IPS DF 6.9 (cell line): ENCODE data around the gene CYTH3.

Source experiments
- DNase-seq: peaks from one replicate; pipeline ENCODE4 v3.0.0-alpha.2; 2013; ENCODE audit warnings: low read depth, low spot score
- H3K27ac ChIP-seq: one replicate; pipeline ENCODE4 v1.5.1; 2013; ENCODE audit warnings: low read length, control low read depth
- H3K27me3 ChIP-seq: 2 replicates; pipeline ENCODE4 v1.6.1; 2013; ENCODE audit warnings: mild to moderate bottlenecking, low read length; ENCODE audit not compliant: control insufficient read depth, insufficient read depth
- H3K36me3 ChIP-seq: 2 replicates; pipeline ENCODE4 v1.6.1; 2013; ENCODE audit warnings: low read length; ENCODE audit not compliant: control insufficient read depth, insufficient read depth
- H3K4me1 ChIP-seq: 2 replicates; pipeline ENCODE4 v1.6.1; 2013; ENCODE audit warnings: low read length; ENCODE audit not compliant: control insufficient read depth, insufficient read depth
- H3K4me3 ChIP-seq: 2 replicates; pipeline ENCODE4 v1.5.1; 2013; ENCODE audit warnings: mild to moderate bottlenecking, low read length
- H3K9me3 ChIP-seq: 2 replicates; pipeline ENCODE4 v1.6.1; 2013; ENCODE audit warnings: low read length, inconsistent platforms; ENCODE audit not compliant: control insufficient read depth, insufficient read depth
- WGBS: extraction: QIAGEN DNeasy Blood & Tissue Kit; methylation state at CpG from one replicate; pipeline ENCODE4 v1.1.7; 2013; ENCODE audit warnings: mixed read lengths, missing lambda C conversion rate; ENCODE audit not compliant: insufficient read length, insufficient coverage; 5-methylcytosine and 5-hydroxymethylcytosine counted together

The CYTH3 gene

DNA sequence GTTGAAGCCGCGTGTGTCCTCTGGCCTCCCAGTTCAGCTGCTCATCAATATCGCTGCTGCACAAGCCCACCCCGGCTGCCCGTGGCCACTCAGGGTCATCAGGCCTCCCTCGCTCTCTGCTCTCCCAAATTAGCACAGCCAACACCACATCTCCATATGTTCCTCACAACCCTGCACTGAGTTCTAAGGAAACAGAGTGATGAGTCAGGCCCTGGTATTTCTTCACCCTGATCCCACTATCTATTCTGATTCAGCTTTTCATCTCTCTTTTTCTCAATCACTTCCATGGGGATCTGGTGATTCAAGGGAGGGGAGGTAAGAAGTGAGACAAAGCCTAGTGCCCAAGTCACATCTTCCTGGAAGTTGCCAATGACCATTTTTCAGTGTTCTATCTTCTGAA, 23.8 kb downstream of the CYTH3 start:
- Histone ChIP-seq H3K4me3 (no peak overlapping the region), H3K27ac (no peak overlapping the region), H3K36me3 (no peaks in the 10 kb centered on the region), H3K9me3 (no peaks in the 10 kb centered on the region), H3K4me1 (peaks cover 2% of the 10 kb centered on the region; the same call in 1 of the 2 replicates), H3K27me3 (no peaks in the 10 kb centered on the region)
- no peak for DNase-seq
- WGBS = no CpG with 5 or more reads among the region's 6 CpGs

DNA sequence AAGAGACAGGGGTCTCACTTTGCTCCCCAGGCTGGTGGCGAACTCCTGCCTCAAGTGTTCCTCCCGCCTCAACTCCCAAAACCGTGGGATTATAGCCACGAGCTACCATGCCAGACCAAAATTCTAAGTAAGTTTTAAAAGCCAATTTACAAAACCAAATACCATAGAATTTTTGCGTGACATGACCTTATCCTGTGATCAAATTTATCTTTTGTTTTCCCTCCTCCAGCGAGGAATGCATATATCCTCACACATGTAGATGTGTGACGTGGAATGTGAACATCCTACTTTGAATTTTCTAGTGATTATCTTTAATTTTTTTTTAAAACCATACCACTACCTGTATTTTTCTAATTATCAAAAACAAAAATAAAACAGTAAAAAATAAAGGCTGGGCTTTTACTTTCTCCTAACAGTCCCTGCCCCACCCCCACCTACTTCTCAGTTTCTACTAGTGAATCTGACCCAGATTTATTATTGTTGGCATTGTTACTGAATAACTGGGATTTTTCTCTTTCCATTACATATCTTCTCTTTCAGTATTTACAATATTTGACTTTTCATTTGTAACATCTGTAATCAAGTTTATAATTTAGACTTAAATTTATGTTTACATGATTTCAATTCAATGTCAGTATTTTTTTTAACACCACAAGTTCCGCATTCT, 26.0 kb downstream of the CYTH3 start:
- H3K4me3 ChIP-seq = no peak overlapping the region
- H3K27me3 ChIP-seq = no peaks in the 10 kb centered on the region
- H3K36me3 ChIP-seq = no peaks in the 10 kb centered on the region
- peaks cover 2% of the 10 kb centered on the region; the same call in 1 of the 2 replicates for H3K4me1 ChIP-seq
- no peak overlapping the region for H3K27ac ChIP-seq
- WGBS = no CpG with 5 or more reads among the region's 8 CpGs
- DNase-seq = no peak
- no peaks in the 10 kb centered on the region for H3K9me3 ChIP-seq

DNA sequence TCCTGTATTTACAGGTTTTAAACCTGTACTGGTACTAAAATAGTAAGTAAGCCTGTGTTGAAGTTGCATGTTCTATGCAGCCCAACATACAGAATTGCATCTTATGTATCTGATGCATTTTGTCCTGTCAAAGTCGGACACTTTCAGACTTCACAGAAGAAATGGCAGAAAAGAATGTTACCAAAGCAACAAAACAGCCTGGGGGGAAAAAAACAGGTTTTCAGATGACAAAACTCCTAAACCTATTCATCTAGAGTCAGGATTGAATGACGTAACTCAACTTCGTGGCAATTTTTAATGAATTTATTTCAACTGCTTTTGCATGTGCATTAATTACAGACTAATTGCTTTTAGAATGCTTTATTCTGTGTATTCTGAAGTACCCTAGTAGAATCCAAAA, 28.4 kb downstream of the CYTH3 start:
- peaks cover 2% of the 10 kb centered on the region; the same call in 1 of the 2 replicates for H3K4me1 ChIP-seq
- H3K27me3 ChIP-seq = no peaks in the 10 kb centered on the region
- DNase-seq = no peak
- no peaks in the 10 kb centered on the region for H3K36me3 ChIP-seq
- no peak overlapping the region for H3K27ac ChIP-seq
- WGBS = no CpG with 5 or more reads among the region's 3 CpGs
- no peak overlapping the region for H3K4me3 ChIP-seq
- no peaks in the 10 kb centered on the region for H3K9me3 ChIP-seq

DNA sequence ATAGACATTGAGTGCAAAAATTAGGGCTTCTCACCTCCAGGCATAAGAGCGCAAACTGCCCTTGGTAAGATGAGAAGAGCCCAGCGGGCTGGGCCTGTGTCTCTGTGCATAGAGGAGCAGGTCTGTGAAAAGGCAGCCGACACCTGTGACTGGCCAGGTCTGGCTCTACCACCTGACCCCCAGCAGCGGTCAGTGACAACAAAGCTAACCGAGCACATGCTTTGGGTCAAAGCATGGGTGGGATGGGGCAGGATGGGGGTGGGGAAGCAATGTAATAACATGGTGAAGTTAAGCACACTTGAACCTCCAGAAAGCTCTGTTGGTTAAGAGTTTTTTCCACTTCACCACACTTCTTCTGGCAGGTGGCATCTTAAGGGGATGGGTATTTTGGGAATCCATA, 29.3 kb downstream of the CYTH3 start:
- Histone ChIP-seq H3K27me3 (no peaks in the 10 kb centered on the region), H3K4me1 (no peaks in the 10 kb centered on the region), H3K36me3 (no peaks in the 10 kb centered on the region), H3K9me3 (no peaks in the 10 kb centered on the region), H3K4me3 (no peak overlapping the region), H3K27ac (no peak overlapping the region)
- DNase-seq = no peak
- no CpG with 5 or more reads among the region's 5 CpGs for WGBS

DNA sequence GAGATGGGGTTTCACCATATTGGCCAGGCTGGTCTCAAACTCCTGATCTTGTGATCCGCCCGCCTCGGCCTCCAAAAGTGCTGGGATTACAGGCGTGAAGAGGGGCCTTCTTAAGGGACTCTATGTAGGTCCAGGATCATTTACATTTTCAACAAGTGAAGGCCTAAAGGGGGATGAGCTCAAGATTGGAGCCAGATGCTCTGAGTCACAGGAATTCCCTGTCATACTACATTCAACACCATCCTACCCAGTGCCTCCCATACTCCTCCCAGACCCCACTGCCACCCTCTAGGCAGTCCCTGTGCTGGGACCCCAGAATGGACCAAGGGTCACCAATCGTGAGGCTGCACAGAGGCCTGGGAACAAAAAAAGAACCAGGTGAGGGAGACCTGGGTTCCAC, 29.9 kb downstream of the CYTH3 start:
- no CpG with 5 or more reads among the region's 5 CpGs for WGBS
- H3K4me3 ChIP-seq = no peak overlapping the region
- no peaks in the 10 kb centered on the region for H3K9me3 ChIP-seq
- no peak overlapping the region for H3K27ac ChIP-seq
- H3K27me3 ChIP-seq = no peaks in the 10 kb centered on the region
- H3K36me3 ChIP-seq = no peaks in the 10 kb centered on the region
- DNase-seq = no peak
- H3K4me1 ChIP-seq = no peaks in the 10 kb centered on the region

DNA sequence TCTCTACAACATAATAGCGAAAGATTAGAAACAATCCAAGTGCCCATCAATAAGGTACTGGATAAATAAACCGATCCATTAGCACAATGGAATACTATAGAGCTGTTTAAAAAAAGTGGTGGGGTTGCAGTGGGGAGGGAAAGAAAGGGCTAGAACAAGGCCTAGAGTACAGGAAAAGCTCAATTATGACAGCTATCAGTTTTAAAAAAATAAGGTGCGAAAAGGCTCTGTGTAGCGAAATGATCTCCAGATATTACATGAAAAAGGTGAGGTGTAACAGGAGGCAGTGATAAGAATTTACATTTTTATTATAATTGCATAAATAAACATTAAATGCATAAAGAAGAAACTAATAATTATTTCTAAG, 30.8 kb downstream of the CYTH3 start:
- no peaks in the 10 kb centered on the region for H3K27me3 ChIP-seq
- WGBS = no CpG with 5 or more reads among the region's 4 CpGs
- H3K9me3 ChIP-seq = no peaks in the 10 kb centered on the region

DNA sequence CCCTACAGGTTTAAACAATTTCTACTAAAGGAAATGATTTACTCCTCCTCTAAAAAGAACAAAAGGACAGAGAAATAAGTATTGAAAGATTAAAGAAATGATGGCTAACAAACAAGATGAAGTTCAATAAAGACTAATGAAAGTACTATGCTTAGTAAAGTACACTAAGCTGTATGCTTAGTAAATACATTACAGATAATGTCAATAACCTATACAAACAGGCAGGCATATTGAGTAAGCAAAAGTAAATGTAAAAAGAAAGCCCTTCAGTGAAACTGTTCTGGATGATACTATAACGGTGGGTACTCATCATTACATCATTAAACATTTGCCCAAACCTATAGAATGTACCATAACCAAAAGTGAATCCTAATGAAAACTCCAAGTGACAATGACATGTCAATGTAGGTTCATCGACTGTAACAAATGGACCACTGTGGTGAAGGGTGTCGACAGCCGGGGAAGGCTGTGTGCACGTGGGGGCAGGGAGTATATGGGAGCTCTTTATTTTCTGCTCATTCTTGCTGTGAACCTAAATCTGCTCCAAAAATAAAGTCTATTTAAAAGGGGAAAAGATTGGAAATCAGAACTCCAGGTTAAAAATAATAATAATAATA, 34.0 kb downstream of the CYTH3 start:
- Histone ChIP-seq H3K9me3 (no peaks in the 10 kb centered on the region), H3K36me3 (no peaks in the 10 kb centered on the region)

More for the DNA sequence above, 30.8 kb downstream of the CYTH3 start:
- H3K27ac ChIP-seq = no peak overlapping the region
- no peak for DNase-seq
- no peaks in the 10 kb centered on the region for H3K36me3 ChIP-seq
- H3K4me3 ChIP-seq = no peak overlapping the region
- H3K4me1 ChIP-seq = no peaks in the 10 kb centered on the region

DNA sequence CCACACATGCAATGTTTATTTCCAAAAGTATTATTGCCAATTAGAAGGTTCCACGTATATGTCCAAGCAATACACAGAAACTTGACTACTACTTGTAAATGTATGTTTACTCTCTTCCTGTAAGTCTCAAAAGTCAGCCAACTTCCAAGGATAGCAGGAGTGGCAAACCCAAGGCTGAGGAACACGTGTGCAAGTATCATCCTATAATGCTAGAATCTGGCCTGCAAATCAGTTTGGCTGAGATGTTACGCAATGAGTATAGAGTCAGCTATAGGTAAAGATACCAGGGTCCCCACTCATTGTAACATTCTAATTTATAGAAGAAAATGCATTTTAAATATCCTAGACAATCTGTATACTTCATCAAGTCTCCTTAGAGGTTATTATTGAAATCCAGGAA, 34.7 kb downstream of the CYTH3 start:
- no peak overlapping the region for H3K27ac ChIP-seq

More for the DNA sequence above, 34.0 kb downstream of the CYTH3 start:
- DNase-seq = no peak
- no peak overlapping the region for H3K27ac ChIP-seq
- H3K4me1 ChIP-seq = no peaks in the 10 kb centered on the region
- H3K4me3 ChIP-seq = no peak overlapping the region
- WGBS = no CpG with 5 or more reads among the region's 5 CpGs
- no peaks in the 10 kb centered on the region for H3K27me3 ChIP-seq

DNA sequence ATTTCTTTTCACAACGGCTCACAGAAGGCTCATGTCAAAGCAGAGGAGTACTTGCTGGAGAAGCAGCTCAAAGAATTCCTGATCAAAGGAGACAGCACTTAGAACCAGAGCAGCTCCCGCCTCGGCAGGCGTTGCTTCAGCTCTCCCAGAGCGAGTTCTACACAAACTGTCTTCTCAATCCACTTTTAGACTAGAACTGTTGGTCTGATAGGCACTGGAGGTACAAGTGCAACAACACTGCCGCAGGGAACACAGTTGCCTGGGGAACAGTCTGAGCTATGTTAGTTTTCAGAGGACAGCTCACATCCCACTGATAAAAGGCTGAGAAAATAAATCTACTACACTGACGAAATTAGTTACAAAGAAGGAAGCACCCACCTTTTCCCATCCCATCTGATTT, 35.4 kb downstream of the CYTH3 start:
- no peak for DNase-seq
- no CpG with 5 or more reads among the region's 7 CpGs for WGBS
- no peaks in the 10 kb centered on the region for H3K4me1 ChIP-seq
- no peaks in the 10 kb centered on the region for H3K27me3 ChIP-seq
- H3K36me3 ChIP-seq = no peaks in the 10 kb centered on the region
- H3K9me3 ChIP-seq = no peaks in the 10 kb centered on the region
- no peak overlapping the region for H3K4me3 ChIP-seq
- no peak overlapping the region for H3K27ac ChIP-seq

More for the DNA sequence above, 34.7 kb downstream of the CYTH3 start:
- Histone ChIP-seq H3K36me3 (no peaks in the 10 kb centered on the region), H3K27me3 (no peaks in the 10 kb centered on the region), H3K4me1 (no peaks in the 10 kb centered on the region), H3K4me3 (no peak overlapping the region), H3K9me3 (no peaks in the 10 kb centered on the region)
- no CpG with 5 or more reads among the region's 3 CpGs for WGBS
- no peak for DNase-seq

DNA sequence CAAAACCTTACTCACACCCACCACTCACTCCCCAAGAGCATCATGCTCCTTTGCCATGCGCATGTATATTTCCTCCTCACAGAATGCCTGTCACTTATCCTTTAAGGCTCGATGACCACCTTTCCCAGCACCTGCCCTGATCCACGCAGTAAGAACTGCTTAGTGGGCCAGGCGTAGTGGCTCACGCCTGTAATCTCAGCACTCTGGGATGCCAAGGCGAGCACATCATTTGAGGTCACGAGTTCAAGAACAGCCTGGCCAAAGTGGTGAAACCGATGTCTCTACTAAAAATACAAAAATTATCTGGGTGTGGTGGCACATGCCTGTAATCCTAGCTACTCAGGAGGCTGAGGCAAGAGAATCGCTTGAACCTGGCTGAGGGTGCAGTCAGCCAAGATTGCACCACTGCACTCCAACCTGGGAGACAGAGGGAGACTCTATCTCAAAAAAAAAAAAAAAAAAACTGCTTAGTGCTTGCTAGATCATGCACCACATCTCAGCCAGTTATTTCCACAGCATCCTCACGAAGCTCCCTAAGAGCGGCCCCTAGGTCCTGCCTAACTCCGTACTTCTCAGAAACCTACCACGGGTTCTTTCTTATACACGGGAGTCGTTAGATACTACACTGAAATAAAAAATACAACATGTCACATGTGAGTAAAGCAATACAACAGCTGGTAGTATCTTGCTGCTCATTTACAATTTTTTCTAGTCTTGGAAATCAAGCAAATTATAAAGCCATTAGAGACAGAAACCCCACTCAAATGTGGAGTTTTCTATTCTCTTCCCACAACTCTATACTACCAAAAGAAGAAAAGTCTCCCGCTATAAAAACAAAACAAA, 37.2 kb downstream of the CYTH3 start:
- Histone ChIP-seq H3K9me3 (no peaks in the 10 kb centered on the region), H3K36me3 (no peaks in the 10 kb centered on the region), H3K27ac (no peak overlapping the region), H3K4me3 (no peak overlapping the region), H3K27me3 (no peaks in the 10 kb centered on the region), H3K4me1 (no peaks in the 10 kb centered on the region)
- no peak for DNase-seq
- no CpG with 5 or more reads among the region's 16 CpGs for WGBS
